ENCODE results near the gene TRAF4. TPM values are rescaled to one million over a fixed set of nuclear protein-coding genes. Genes with fewer than 3 reads are reported as not detected.

Gene TRAF4, protein sequence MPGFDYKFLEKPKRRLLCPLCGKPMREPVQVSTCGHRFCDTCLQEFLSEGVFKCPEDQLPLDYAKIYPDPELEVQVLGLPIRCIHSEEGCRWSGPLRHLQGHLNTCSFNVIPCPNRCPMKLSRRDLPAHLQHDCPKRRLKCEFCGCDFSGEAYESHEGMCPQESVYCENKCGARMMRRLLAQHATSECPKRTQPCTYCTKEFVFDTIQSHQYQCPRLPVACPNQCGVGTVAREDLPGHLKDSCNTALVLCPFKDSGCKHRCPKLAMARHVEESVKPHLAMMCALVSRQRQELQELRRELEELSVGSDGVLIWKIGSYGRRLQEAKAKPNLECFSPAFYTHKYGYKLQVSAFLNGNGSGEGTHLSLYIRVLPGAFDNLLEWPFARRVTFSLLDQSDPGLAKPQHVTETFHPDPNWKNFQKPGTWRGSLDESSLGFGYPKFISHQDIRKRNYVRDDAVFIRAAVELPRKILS
- polyA plus RNA-seq (ENCODE audit: insufficient read length), result 108 TPM
- long read RNA-seq, donor 1, transcript TRAF4-201 (7 exons, 2,923 nt), result major isoform, 31 of 45 reads
- long read RNA-seq, donor 1, partial matches to known transcripts, result 7 of 45 reads
- long read RNA-seq, donor 1, other reads (novel, unspliced or antisense), result 0 of 45 reads
- long read RNA-seq, donor 2, transcript TRAF4-201 (7 exons, 2,923 nt), result major isoform, 25 of 27 reads
- long read RNA-seq, donor 2, partial matches to known transcripts, result 0 of 27 reads
- long read RNA-seq, donor 2, other reads (novel, unspliced or antisense), result 0 of 27 reads
- long read RNA-seq, donor 3, transcript TRAF4-201 (7 exons, 2,923 nt), result major isoform, 18 of 20 reads
- long read RNA-seq, donor 3, partial matches to known transcripts, result 0 of 20 reads
- long read RNA-seq, donor 3, other reads (novel, unspliced or antisense), result 0 of 20 reads
- long read RNA-seq, donor 4, result 0 reads
- long read RNA-seq, donor 5, transcript TRAF4-201 (7 exons, 2,923 nt), result major isoform, 38 of 40 reads
- long read RNA-seq, donor 5, partial matches to known transcripts, result 0 of 40 reads
- long read RNA-seq, donor 5, other reads (novel, unspliced or antisense), result 0 of 40 reads
- long read RNA-seq, donor 6, transcript TRAF4-201 (7 exons, 2,923 nt), result major isoform, 30 of 30 reads
- long read RNA-seq, donor 6, partial matches to known transcripts, result 0 of 30 reads
- long read RNA-seq, donor 6, other reads (novel, unspliced or antisense), result 0 of 30 reads
- long read RNA-seq, donor 7, transcript TRAF4-201 (7 exons, 2,923 nt), result major isoform, 38 of 41 reads
- long read RNA-seq, donor 7, partial matches to known transcripts, result 0 of 41 reads
- long read RNA-seq, donor 7, other reads (novel, unspliced or antisense), result 0 of 41 reads
- long read RNA-seq, donor 8, transcript TRAF4-201 (7 exons, 2,923 nt), result major isoform, 12 of 12 reads
- long read RNA-seq, donor 8, partial matches to known transcripts, result 0 of 12 reads
- long read RNA-seq, donor 8, other reads (novel, unspliced or antisense), result 0 of 12 reads

DNA sequence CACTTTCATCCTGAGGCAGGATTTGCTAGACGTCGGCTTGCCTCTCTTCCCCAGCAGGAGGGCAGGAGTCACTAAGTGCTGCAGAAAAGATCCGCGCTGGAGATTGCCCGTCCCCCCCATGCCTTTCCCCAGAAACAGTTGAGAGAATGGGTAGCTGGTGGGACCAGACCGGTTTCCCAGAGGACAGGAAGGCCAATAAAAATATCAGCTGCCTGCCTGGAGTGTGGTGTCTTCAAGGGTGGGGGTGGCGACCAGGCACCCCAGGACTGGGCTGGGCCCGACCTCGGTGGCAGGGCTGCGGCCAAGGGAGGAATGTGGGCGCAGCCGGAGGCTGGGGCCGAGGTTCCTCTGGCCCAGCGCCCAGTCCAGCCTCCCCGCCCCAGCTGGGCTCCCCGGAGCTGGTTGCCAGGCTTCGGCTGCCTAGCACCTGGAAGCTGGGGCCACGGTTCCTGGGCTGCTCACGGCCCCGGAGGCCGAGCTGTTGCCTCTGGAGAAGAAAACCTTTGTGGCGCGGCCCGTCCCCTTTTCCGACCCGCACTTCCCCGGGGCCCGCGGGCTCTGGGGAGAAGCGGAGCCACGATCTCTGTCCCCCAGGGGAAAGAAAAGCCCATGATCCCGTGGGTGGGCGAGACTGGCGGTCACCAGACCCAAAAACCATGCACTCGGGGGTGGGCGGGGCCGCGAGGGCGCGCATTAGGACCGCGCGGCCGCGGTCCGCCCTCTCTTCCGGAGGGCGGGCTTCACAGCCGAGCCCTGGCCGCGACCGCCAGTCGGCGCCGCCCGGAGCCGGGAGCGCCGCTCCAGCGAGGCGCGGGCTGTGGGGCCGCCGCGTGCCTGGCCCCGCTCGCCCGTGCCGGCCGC is at the start of gene TRAF4:
TSS of gene TRAF4 (plus strand) at position 769 of the 861 bp plus-strand sequence. CDS start 102 bp downstream, outside the sequence.
- peak; percentile 86 for DNase-seq

DNA sequence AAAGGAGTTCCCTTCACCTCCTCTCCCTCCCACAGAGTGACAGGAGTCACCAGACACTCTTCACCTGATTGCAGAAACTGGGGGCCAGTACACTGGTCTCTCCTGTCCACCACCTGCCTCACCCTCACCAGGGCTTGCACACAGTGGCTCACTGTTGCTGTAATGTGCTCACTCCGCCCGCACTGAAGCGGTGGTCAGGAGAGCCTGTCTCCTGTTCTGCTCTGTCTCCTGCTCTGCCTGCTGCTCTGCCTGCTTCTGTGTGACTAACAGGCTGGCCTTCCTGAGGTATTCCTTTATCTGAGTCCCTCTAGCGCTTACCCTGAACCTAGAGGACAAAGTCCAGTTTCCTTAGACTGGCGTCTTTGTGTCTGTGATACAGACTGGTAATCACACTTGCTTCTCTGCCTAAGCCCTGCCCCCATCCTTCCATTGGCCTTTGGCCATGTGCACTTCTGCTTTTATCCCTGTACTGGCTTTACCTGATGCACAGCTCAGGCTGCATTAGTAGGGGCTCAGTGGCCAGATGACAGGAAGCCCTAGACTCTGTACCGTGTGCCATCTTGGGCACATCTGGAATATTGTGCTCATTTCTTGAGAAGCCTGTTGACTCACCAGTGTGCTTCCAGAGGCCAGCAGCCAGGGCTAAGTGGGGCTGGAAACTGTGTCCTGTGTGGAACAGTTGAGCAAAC is 45.4 kb upstream of the TRAF4 start:
- no peak for DNase-seq

DNA sequence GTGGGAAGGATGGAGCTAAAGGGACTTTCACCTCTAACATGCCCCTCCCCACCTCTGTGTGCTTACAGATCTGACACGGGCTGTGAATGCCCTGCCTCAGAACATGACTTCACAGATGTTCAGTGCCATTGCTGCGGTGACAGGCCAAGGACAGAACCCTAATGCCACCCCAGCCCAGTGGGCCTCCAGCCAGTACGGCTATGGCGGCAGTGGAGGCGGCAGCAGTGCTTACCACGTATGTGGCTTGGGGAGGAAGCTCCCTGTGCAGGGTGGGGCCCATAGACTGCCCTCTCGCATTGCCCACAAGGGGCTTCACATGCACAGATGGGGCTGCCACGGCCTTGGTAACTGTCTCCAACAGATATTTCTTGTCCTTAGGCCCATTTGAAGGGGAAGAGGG is 43.5 kb upstream of the TRAF4 start:
- no peak for DNase-seq

- no peak for DNase-seq
Measured at GRCh38 chr17:28700830-28701492, 42.9 kb upstream of the TRAF4 start.

DNA sequence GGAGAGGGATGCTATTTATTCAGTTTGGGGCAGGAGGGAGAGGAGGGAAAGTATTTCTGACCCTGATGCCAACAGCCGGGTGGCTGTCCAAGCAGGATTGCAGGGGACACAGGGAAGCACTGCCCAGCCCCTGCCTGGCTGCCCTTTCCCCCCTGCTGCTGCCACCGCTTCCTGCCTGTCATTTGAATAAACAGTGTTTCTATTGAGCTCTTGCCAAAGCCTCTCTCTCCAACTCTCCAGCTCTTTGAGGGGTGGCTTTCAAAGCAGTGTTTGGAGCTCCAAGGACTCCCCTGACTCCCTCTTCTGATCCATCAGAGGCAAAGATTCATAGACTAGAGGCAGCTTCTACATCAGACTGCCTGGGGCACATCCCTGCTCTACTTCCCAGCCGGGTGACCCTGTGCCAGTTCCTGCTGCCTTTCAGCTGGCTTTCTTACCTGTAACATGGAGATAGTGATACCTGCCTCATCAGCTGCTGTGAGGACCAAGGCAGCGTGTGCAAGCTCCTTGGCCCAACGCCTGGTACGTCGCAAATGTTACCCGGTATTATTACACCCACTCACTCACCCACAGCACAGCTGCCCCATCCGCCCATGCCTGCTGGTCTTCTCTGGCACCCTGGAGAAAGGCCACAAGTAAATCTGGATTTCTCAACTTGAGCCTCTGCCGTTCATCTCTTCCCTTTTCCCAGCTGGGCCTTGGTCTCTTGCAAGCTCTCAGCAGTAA is 41.6 kb upstream of the TRAF4 start:
- no peak for DNase-seq

DNA sequence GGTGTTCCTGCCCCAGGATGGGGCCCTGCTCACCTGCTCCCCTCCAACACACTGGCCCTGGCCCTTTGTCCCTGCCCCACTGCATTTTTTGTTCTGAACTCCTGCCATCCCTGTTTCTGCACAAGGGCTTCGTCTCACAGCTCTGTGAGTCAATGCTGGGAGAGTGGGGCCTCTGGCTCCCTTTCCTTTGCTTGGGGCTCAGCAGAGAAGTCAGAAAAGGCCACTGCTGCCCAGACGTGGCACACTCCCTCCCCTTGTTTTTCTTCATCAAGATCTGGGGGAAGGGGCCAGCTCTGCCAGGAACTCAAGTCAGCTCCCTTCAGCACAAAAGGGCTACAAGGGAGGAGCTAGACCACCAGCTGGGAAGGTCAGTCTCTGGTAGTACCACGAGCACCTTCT is 41.1 kb upstream of the TRAF4 start:
- no peak for DNase-seq

GRCh38 chr17:28703552-28704218 is 40.1 kb upstream of the TRAF4 start:
- DNase-seq, result no peak

DNA sequence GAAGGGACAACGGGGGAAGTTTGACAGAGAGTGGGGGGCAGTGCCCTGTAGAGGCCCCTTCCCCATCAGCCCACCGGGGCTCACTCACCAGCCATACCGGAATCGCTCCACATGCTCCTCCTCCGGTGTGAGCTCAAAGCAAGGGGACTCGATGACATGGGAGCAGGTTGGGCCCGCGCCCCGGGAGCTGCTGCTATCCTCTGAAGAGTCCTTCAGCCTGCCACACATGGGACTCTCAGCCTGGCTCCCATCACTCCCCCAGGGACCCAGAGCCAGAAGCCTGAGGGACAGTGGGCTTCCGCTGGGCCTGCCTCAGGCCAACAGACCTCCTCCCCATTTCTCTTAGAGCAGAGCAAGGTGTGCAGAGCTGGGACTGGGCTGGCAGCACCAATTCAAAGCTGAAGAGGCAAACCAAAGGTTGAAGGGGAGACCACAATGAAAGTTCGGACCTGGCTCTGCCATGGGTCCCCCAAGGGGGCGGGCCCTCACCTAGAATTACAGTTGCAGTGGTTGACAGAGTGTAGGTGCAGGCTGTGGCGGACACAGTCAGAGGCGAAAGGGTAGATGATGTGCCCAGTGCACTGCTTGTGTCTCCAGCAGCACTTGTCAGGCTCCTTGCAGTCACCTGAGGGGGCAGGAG is 39.5 kb upstream of the TRAF4 start:
- DNase-seq, result no peak

- DNase-seq, result no peak
Measured at GRCh38 chr17:28705074-28705659, 38.6 kb upstream of the TRAF4 start.

GRCh38 chr17:28705728-28706334 is 38.0 kb upstream of the TRAF4 start:
- no peak for DNase-seq

- no peak for DNase-seq
Measured at GRCh38 chr17:28706471-28707338, 37.1 kb upstream of the TRAF4 start.

DNA sequence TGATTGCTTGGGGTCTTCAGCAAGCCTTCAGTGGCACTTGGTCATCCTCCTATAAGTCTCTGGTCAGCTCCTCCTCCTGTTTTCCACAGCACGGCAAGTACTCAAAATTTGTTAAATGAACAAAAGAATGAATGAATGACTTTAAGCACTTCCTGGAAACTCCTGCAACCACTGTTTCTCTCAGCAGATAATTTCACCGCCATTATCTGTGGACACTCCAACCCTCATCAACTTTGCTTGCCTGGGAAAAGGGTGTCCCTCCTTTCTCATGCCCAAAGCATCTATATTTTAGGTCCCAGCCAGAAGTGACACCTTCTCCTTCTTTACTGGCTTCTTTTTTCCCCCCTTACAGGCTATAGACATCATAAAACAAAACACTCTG is 36.5 kb upstream of the TRAF4 start:
- no peak for DNase-seq

- DNase-seq, result peak; percentile 92
Measured at GRCh38 chr17:28710861-28711722, 32.7 kb upstream of the TRAF4 start.

DNA sequence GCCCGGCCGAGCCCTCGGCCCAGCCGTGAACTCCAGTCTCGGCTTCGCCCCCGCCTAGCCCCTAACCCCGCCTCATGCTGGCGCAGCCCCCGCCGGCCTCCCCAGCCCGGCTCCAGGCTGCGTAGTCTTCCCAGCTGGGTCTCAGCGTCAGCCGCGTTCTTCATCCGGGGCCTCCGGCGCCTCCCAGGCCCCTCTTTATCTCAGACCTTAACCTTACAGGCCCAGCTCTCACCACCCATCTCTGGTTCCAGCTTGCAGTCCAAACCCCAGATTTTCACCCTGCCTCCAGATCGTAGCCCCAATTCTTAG is 32.1 kb upstream of the TRAF4 start, which contains the start of gene PROCA1:
TSS of gene PROCA1 (minus strand) at position 166 of the 309 bp plus-strand sequence. CDS start 228 bp downstream, outside the sequence.
- DNase-seq, result no peak
